Endothelial cell (in vitro differentiated cells): Measurements from ENCODE around the gene MAPKAP1. TPM values are rescaled to one million over a fixed set of nuclear protein-coding genes. Genes with fewer than 3 reads are reported as not detected.

Experiments used
- DNase-seq: peaks from one replicate; pipeline ENCODE4 v3.0.0; 2021; ENCODE audit warnings: low spot score
- H3K27ac Mint-ChIP-seq: one replicate; pipeline ENCODE4 v1.8.0; 2021; ENCODE audit warnings: mixed read lengths, inconsistent platforms; ENCODE audit not compliant: unreplicated experiment
- H3K27me3 Mint-ChIP-seq: one replicate; pipeline ENCODE4 v1.8.0; 2021; ENCODE audit warnings: mild to moderate bottlenecking, moderate library complexity, mixed read lengths, inconsistent platforms; ENCODE audit not compliant: unreplicated experiment
- H3K36me3 Mint-ChIP-seq: one replicate; pipeline ENCODE4 v1.8.0; 2021; ENCODE audit warnings: mild to moderate bottlenecking, low read depth, mixed read lengths, inconsistent platforms; ENCODE audit not compliant: unreplicated experiment
- H3K4me1 Mint-ChIP-seq: one replicate; pipeline ENCODE4 v1.8.0; 2021; ENCODE audit warnings: mild to moderate bottlenecking, mixed read lengths, inconsistent platforms; ENCODE audit not compliant: unreplicated experiment
- H3K4me3 Mint-ChIP-seq: one replicate; pipeline ENCODE4 v1.8.0; 2021; ENCODE audit warnings: mild to moderate bottlenecking, mixed read lengths, inconsistent platforms; ENCODE audit not compliant: unreplicated experiment
- H3K9me3 Mint-ChIP-seq: one replicate; pipeline ENCODE4 v1.8.0; 2021; ENCODE audit warnings: mixed read lengths, inconsistent platforms; ENCODE audit not compliant: unreplicated experiment
- total RNA-seq: library from RNA; stranded (reverse); fragmentation: NEBNext Ultra II Directional; extraction: Animal tissue kit (Norgen Biotek cat#: 25700); gene quantifications from one replicate; pipeline ENCODE4 v1.2.1, GENCODE V29; 2021; ENCODE audit not compliant: unreplicated experiment
- TF ChIP-seq, protein P1 (sequence below): fragments of 200-600 bp; sonication (generic); IDR thresholded peaks from one replicate; pipeline ENCODE4 v1.5.0; 2021; ENCODE audit warnings: antibody characterized with exemption; ENCODE audit not compliant: unreplicated experiment

The MAPKAP1 gene
- total RNA-seq, 1 donor from 2014 or later, result 74.6 TPM

DNA sequence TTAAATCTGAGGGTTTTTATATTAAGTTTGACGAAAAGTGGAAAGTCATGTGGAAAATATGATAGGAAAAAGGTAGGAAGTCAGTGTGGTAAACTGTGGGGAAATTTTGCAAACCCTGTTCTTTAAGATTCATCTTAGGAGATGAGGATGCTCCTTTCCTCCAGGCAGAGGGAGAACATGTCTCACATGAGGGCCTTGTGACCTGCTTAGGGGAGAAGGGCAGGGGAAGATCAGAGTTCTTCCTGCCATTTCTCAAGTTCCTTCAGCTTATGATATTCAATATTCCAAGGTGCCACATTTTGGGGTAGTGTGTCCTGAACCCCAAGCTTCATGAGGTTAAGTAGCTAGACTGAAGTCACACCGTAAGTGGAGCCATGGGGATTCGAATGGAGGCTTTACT lies 53.7 kb downstream of the MAPKAP1 start:
- Mint-ChIP-seq H3K9me3 (no peaks in the 10 kb centered on the region), H3K27ac (no peak overlapping the region), H3K4me1 (peaks cover 49% of the 10 kb centered on the region), H3K27me3 (peaks cover 2% of the 10 kb centered on the region), H3K36me3 (no peaks in the 10 kb centered on the region), H3K4me3 (no peak overlapping the region)
- TF ChIP-seq, protein P1, sequence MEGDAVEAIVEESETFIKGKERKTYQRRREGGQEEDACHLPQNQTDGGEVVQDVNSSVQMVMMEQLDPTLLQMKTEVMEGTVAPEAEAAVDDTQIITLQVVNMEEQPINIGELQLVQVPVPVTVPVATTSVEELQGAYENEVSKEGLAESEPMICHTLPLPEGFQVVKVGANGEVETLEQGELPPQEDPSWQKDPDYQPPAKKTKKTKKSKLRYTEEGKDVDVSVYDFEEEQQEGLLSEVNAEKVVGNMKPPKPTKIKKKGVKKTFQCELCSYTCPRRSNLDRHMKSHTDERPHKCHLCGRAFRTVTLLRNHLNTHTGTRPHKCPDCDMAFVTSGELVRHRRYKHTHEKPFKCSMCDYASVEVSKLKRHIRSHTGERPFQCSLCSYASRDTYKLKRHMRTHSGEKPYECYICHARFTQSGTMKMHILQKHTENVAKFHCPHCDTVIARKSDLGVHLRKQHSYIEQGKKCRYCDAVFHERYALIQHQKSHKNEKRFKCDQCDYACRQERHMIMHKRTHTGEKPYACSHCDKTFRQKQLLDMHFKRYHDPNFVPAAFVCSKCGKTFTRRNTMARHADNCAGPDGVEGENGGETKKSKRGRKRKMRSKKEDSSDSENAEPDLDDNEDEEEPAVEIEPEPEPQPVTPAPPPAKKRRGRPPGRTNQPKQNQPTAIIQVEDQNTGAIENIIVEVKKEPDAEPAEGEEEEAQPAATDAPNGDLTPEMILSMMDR, result no peak
- DNase-seq, result no peak

GRCh38 chr9:125652759-125653158 lies 54.2 kb downstream of the MAPKAP1 start:
- Mint-ChIP-seq H3K9me3 (no peaks in the 10 kb centered on the region), H3K36me3 (no peaks in the 10 kb centered on the region), H3K4me3 (no peak overlapping the region), H3K4me1 (peaks cover 49% of the 10 kb centered on the region), H3K27me3 (peaks cover 2% of the 10 kb centered on the region), H3K27ac (peak overlapping the region; percentile 11)
- DNase-seq, result no peak
- TF ChIP-seq, protein P1, result no peak

GRCh38 chr9:125652233-125652594 lies 54.8 kb downstream of the MAPKAP1 start:
- peaks cover 2% of the 10 kb centered on the region for H3K27me3 Mint-ChIP-seq
- H3K4me3 Mint-ChIP-seq, result no peak overlapping the region
- TF ChIP-seq, protein P1, result no peak
- no peaks in the 10 kb centered on the region for H3K9me3 Mint-ChIP-seq
- H3K27ac Mint-ChIP-seq, result no peak overlapping the region
- no peaks in the 10 kb centered on the region for H3K36me3 Mint-ChIP-seq
- DNase-seq, result no peak
- H3K4me1 Mint-ChIP-seq, result peaks cover 49% of the 10 kb centered on the region

DNA sequence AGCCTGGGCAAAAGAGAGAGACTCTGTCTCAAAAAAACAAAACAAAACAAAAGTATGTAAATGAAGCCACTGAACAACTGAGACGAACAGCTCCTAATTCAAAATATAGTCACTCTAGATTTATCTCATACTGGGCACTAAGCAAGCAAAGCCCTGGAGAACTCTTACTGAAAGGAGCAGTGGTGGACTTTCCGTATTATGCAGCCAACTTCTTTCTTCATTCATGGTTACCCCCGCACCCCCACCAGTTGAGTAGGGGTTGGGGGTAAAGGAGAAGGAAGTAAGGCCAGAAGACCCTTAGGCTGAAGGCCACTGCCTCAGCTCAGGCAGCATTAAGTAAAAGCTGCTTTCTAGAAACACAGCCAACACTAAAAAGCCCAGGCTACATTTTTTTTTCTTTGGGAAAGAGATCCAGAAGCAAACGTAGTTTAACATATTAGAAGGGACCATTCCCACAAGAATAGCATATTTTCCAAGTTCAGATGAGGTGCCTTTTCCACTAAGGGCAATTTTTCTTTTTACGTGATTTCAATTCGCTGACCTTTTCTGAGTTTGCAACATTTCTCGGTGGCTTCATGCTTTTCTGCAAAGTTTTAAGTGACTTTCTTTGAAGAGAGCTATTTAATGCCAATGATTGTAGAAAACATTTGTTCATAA lies 55.3 kb downstream of the MAPKAP1 start:
- no peak for DNase-seq
- Mint-ChIP-seq H3K4me1 (peaks cover 47% of the 10 kb centered on the region), H3K36me3 (no peaks in the 10 kb centered on the region), H3K27ac (no peak overlapping the region), H3K27me3 (peaks cover 2% of the 10 kb centered on the region), H3K4me3 (no peak overlapping the region), H3K9me3 (no peaks in the 10 kb centered on the region)
- TF ChIP-seq, protein P1, result no peak

- Mint-ChIP-seq H3K9me3 (no peaks in the 10 kb centered on the region), H3K4me3 (no peak overlapping the region), H3K27me3 (peaks cover 2% of the 10 kb centered on the region), H3K36me3 (no peaks in the 10 kb centered on the region), H3K27ac (peak overlapping the region; percentile 65), H3K4me1 (peaks cover 36% of the 10 kb centered on the region)
- no peak for DNase-seq
- TF ChIP-seq, protein P1, result no peak
These were observed 56.7 kb downstream of the MAPKAP1 start for GRCh38 chr9:125650271-125650737.
